ENCODE data around the gene PCDH9. TPM values are rescaled to one million over a fixed set of nuclear protein-coding genes. Genes with fewer than 3 reads are reported as not detected.

PCDH9 gene
- polyA plus RNA-seq, 3 donors, result 0.03 TPM; not detected in 1

GRCh38 chr13:66835040-66835628 is 395.0 kb downstream of the PCDH9 start:
- no peak for TF ChIP-seq CTCF (IDR thresholded peaks at IDR 0.05)
- Mint-ChIP-seq H3K4me3 (no peak overlapping the region), H3K9me3 (peaks cover 0 to 7% (median 2%) of the 10 kb centered on the region in 7 donors), H3K27me3 (ENCODE audit: low read depth in 3 of 3) (no peaks in the 10 kb centered on the region), H3K27ac (no peak overlapping the region), H3K36me3 (no peaks in the 10 kb centered on the region), H3K4me1 (no peaks in the 10 kb centered on the region)
- Histone ChIP-seq H3K27me3 (ENCODE audit: control insufficient read depth in 2 of 2, insufficient read depth in 2 of 2, low read length in 2 of 2) (no peaks in the 10 kb centered on the region), H3K9me3 (replicated peaks in 1 of 2; ENCODE audit: control insufficient read depth in 1 of 2, insufficient read depth in 1 of 2, low read length in 2 of 2) (peaks cover 0 to 7% of the 10 kb centered on the region in 2 donors), H2AFZ (ENCODE audit: insufficient read depth, low read depth, low read length, poor library complexity, severe bottlenecking) (no peak overlapping the region), H3K4me1 (ENCODE audit: control insufficient read depth in 1 of 2, insufficient read depth in 2 of 2, low read length in 2 of 2) (no peaks in the 10 kb centered on the region), H3K27ac (ENCODE audit: low read depth in 1 of 2, low read length in 2 of 2) (no peak overlapping the region), H3K9ac (ENCODE audit: insufficient read depth, low read length, poor library complexity, severe bottlenecking) (no peak overlapping the region), H3K36me3 (replicated peaks in 1 of 2; ENCODE audit: control insufficient read depth in 1 of 2, insufficient read depth in 2 of 2, low read length in 2 of 2) (no peaks in the 10 kb centered on the region), H3K79me2 (ENCODE audit: insufficient read depth, low read length) (no peaks in the 10 kb centered on the region), H4K20me1 (ENCODE audit: insufficient read depth, low read length) (no peaks in the 10 kb centered on the region), H3K4me3 (replicated peaks in 1 of 3; ENCODE audit: low read depth in 2 of 3, low read length in 3 of 3) (no peak overlapping the region), H3K4me2 (replicated peaks; ENCODE audit: extremely low read depth, low read length, poor library complexity, severe bottlenecking) (no peak overlapping the region)
- intact Hi-C loops (cut with micrococcal nuclease), result no loop called here
- no peak for DNase-seq
- 90% methylated on average over 7 of the region's 9 CpGs for WGBS (ENCODE audit: insufficient coverage)

- Histone ChIP-seq H3K27ac (ENCODE audit: low read depth in 1 of 2, low read length in 2 of 2) (no peak overlapping the region), H3K27me3 (ENCODE audit: control insufficient read depth in 2 of 2, insufficient read depth in 2 of 2, low read length in 2 of 2) (no peaks in the 10 kb centered on the region), H3K9me3 (replicated peaks in 1 of 2; ENCODE audit: control insufficient read depth in 1 of 2, insufficient read depth in 1 of 2, low read length in 2 of 2) (peaks cover 0 to 5% of the 10 kb centered on the region in 2 donors), H3K4me1 (ENCODE audit: control insufficient read depth in 1 of 2, insufficient read depth in 2 of 2, low read length in 2 of 2) (no peaks in the 10 kb centered on the region), H3K4me2 (replicated peaks; ENCODE audit: extremely low read depth, low read length, poor library complexity, severe bottlenecking) (no peak overlapping the region), H3K79me2 (ENCODE audit: insufficient read depth, low read length) (no peaks in the 10 kb centered on the region), H3K36me3 (replicated peaks in 1 of 2; ENCODE audit: control insufficient read depth in 1 of 2, insufficient read depth in 2 of 2, low read length in 2 of 2) (no peaks in the 10 kb centered on the region), H3K9ac (ENCODE audit: insufficient read depth, low read length, poor library complexity, severe bottlenecking) (no peak overlapping the region), H4K20me1 (ENCODE audit: insufficient read depth, low read length) (no peaks in the 10 kb centered on the region), H2AFZ (ENCODE audit: insufficient read depth, low read depth, low read length, poor library complexity, severe bottlenecking) (no peak overlapping the region), H3K4me3 (replicated peaks in 1 of 3; ENCODE audit: low read depth in 2 of 3, low read length in 3 of 3) (no peak overlapping the region)
- WGBS (ENCODE audit: insufficient coverage), result no CpG with 5 or more reads among the region's 2 CpGs
- no peak for DNase-seq
- Mint-ChIP-seq H3K4me3 (no peak overlapping the region), H3K4me1 (no peaks in the 10 kb centered on the region), H3K27ac (no peak overlapping the region), H3K27me3 (ENCODE audit: low read depth in 3 of 3) (no peaks in the 10 kb centered on the region), H3K9me3 (peaks cover 0 to 7% (median 2%) of the 10 kb centered on the region in 7 donors), H3K36me3 (no peaks in the 10 kb centered on the region)
- TF ChIP-seq CTCF (IDR thresholded peaks at IDR 0.05), result no peak
- intact Hi-C loops (cut with micrococcal nuclease), result no loop called here
Measured at GRCh38 chr13:66830940-66831716, 399.0 kb downstream of the PCDH9 start.
